Right lobe of liver (tissue), 4 donors: ENCODE measurements around the gene TIMMDC1.

Experiments
- CTCF ChIP-seq, 4 donors: fragments of 200-600 bp in 3 of 4; fragments of 450-650 bp in 1 of 4; IDR thresholded peaks; one replicate each; pipeline versions ENCODE4 v1.5.1 to v1.8.0; 2016 to 2022; ENCODE audit warnings: antibody characterized with exemption in 4 of 4, mild to moderate bottlenecking in 2 of 4
- POLR2A ChIP-seq: fragments of 450-650 bp; IDR thresholded peaks from one replicate; pipeline ENCODE4 v1.6.1; 2017; ENCODE audit warnings: antibody characterized with exemption, mild to moderate bottlenecking
- donor health status: DM: no; HTN: no; CAD: no.
- donor health status: DM: no; HTN: no; CAD: no.
- donor health status: DM: no; HTN: yes; CAD: no.

- TF ChIP-seq POLR2A (no peak), CTCF (IDR thresholded peaks at IDR 0.05) (no peak)
Measured at GRCh38 chr3:119485563-119485962, 12.8 kb upstream of the TIMMDC1 start.
